ENCODE results near the gene TEAD1.
"Not testable (repeated sequence)": the region's sequence is repeated elsewhere in the genome, so short reads cannot be mapped to it uniquely, and the experiment has no call there.

Gene TEAD1

DNA sequence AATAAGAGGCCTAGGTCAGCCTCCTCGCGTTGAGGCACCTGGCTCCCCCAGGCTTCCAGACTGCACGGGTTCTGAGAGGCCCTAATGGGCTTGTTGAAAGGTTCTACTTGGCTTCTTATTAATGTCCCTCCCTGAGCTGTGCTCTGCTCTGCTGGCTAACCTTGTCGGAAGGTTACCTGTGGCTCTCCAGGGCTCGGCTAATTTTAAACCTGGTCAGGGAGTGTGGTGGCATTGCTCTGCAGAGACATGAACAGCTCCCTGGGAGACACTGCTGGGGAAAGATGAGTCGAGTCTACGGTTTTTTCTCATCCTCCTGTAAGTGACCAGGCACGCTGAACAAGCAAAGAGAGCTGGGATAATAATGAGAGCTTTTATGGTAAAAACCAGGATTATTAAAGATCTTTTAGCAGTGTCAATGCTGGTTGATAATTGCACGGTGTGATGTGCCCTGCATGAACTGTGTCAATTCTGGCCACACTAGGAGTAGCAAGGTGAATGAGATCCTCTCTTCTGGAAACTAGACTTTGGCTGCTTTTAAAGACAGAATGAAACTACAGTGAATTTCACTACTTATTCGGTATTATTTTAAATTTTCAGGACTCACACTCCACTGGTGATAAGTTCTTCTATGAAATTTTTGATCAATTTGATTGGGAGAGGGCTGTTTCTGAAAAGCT is 70.7 kb downstream of the TEAD1 start:
- DNase-seq: no peak

DNA sequence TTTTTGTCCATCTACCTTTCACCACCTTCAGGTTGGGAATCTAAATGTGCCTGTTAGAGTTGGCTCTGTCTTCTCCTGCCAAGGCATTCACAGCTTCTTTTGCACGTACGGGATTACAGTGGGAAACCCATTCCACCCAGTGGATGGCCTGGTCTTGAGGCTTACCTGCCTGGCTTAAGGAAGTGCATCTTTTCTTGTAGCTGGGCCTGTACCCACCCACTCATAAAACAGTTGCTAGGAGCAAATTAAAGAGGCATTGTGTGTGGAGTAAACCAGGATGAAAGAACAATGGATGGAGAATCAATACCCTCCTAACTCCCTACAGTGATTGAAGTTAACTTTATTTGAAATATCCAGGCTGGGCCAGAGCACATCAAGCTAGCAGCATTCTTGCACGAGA is 71.6 kb downstream of the TEAD1 start:
- no peak for DNase-seq

DNA sequence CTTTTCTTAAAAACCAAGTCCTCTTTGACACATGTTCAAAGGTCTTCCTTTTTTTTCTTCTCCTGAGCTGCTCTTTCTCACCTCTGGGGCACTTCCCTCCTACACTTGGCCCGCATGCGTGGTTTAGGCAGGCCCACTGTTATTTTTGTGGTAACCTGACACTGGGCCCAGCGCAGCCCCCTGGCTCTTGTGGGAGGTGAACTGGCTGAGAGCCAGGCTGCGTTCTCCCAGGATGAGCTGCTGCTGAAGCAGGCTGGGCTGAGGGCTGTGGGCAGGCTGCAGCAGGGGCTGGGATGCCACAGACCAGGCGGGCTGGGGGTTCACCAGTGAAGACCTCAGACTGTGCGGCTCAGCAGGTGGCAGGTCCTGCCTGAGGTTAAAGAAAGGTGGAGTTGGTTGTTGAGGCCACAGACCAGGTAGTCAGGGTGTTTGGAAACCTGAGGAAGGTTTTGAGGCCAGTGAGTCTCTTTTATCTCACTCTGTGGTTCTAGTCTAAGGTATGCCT is 72.4 kb downstream of the TEAD1 start:
- no peak for DNase-seq

DNA sequence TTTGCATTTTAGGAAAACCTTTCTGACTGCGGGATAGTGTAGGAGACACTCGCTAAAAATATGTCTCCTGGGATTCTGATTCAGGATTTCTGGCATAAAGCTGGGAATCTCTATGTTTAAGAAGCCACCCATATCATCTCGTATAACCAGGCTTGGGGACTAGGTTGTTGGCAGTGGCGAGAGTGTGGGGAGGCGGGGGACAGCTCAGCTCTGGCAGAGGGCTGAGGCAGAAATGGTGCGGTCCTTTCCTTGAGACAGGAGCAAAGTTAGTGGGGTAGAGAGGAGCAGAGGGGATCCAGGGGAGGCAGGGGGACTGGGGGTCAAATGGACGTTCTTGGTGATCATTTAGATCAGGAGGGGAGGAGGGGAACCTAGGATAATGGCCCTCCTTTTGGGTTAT is 74.3 kb downstream of the TEAD1 start:
- DNase-seq: no peak

DNA sequence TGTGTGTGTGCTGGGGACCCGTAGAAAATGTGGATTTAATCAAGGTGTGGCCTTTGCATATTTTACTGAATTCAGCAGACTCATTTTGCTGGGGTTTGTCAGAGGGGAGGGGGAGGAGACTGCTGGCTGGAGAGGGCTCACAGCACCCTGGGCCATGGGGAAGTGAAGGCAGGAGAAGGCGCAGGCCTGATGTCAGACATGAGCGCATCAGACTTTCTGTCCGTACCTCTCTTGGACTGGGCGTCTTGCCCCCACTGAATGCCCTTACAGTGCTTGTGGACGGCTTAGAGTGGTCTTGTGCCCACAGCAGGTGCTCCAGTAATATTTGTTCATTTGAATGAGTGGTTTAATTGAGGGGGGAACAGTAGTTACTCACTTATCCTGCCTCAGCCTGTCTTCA is 75.2 kb downstream of the TEAD1 start:
- no peak for DNase-seq

DNA sequence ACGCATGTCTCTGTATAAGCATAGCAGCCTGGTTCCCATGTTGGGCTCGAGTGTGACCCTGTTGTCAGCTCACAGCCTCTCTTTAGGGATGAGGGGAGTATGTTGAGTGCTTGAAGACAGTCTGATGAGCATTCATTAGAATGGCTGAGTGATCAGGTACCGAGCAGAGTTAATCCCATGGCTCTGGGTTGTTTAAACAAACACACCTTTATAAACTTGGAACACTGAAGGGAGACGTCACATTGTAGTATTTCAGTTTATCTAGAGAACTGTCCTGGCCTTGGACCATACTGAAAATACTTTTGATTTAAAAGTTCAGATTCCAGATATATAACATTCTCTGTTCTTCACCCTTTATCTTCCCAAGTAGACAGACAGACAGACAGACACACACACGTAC is 76.0 kb downstream of the TEAD1 start:
- no peak for DNase-seq

DNA sequence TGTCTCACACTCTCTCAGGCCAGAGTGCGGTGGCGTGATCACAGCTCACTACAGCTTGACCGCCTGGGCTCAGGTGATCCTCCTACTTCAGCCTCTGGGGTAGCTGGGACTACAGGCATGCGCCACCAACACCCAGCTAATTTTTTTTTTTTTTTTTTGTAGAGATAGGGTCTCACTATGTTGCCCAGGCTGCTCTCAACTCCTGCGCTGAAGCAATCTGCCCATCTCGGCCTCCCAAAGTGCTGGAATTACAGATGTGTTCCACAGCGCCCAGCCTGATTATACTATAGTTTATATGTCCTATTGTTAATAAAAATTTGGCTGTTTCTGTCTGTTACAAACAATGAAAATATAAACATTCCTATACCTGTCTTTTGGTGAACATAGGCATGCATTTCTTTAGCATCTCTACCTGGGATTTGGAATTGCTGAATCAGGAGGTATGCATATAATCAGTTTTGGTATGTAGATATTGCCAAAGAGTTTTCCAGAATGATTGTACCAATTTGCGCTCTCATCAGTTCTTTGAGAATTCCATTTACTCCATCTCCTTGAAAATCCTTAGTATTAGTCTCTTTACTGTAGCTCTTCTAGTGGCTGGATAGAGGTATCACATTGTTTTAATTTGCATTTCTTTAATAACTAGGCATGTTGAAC is 78.8 kb downstream of the TEAD1 start:
- DNase-seq: no peak

DNA sequence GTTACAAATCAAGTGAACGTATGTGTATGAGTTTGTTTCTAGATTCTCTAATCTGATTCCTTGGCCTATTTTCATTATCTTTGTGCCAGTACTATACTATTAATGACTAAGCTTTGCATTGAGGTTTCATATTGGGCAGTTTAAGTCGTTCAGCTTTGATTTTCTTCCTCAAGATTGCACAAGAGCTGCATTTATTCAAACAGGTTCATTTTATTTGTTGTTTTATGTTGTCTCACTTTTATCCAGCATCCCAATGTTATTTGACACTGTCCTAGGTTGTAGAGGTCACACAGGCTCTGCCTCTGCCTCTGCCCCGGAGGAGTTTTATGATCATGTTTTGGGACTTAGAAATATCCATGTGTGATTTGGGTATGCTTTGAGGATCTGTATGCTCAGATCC is 79.8 kb downstream of the TEAD1 start:
- DNase-seq: no peak

DNA sequence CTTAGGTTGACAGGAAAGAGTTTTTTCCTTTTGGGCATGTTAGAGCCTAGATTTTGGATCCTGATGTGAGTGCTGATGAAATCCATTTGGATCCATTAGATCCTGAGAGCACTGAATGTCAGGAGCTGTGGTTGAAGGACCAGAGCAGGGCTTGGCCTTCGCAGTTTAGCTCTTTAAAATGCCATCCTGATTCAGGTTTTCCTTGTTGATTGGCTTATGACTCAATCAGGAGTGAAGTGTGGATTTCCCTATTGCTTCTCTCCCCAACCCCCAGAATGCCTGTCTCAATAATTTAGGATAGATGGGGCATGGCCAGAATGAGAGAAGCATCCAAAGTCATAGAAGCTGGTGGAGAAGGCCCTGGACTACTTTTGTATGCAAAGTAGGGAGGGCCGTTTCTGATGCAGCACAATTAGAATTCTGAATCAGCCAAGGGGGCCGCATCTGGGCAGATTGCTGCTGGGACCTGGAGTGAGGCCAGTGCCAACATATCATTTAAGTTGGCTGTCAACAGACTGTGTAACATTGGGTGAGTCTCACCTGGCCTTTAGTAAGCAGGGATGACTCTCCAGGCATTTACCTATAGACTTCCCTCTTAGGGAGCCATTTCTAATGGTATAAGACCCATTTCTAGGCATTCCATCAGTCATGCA is 80.5 kb downstream of the TEAD1 start:
- DNase-seq: no peak

DNA sequence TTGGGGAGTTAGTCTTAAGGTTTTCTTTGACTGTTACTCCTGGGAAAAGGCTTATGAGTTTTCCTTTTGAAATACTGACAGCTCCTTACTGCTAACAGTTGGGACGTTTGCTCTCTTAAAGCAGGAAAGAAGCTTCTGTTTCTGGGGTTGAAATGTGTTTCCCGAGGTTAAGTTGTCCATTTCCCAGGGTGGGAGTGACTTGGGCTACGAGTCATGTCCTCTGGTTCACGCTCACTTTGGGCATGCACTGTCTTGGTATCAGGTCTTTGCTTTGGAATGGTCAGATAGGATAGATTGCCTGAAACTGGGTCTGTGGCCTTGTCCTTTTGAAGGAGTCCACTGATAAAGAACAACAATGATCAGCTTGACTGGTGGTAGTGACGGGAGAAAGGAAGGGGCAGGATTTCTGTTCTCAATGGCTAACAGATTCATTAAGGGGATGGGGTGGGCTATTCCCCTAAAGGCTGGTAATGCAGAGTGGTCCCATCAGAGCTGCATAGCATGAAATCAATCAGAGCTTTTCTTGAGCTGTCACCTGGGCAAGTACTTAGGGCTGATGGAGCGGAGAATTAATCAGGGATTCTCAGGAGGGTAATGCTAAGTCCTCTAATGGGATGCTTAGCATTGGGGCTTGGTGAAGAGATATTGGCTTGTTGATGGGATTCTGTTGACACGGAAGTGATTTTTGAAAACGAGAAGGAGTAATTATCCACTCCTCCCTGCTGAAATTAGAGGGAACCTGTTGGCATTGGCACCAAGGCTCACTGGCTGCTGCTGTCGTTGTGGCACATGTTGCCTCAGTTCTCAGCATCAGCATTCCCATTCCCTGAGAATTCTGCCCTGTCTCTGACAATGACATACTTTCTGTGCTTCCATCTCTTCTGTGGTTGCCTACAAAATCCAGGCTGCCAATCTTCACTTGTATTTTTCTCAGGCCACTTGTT is 81.6 kb downstream of the TEAD1 start:
- DNase-seq: no peak

DNA sequence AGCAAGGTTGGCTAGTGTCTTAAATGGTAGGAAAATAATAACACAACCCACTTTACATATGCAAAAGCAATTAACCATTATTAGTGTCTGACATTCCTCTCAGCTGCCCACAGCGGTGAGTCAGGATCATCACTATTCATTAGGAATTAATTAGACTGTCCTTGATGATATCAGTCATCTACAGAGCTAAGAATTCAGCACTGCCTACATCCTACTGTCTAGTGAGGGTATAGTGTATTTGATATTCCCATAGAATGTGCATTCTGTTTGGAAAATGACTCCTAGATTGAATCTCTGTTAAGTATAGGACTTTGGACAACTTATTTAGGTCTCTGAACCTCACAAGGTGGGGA is 82.2 kb downstream of the TEAD1 start:
- DNase-seq: no peak

DNA sequence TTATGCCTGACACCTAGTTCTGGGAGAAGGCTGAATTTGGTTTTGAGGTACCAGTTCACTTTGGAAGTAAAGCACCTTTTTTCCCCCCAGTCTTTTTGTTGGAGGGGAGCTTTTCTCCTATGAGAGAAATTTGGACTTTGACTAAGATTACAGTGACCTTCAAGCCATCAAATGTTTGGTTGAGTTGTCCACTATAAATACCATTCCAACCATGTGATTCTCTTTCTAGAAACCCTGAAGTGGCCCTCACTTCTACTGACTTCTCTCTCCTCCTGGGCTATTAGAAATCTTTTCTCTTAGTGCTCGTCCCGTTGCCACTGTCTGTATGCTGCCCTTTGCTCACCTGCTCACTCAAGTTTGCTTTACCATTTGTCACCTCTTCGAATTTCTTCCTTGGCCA is 82.6 kb downstream of the TEAD1 start:
- DNase-seq: no peak

DNA sequence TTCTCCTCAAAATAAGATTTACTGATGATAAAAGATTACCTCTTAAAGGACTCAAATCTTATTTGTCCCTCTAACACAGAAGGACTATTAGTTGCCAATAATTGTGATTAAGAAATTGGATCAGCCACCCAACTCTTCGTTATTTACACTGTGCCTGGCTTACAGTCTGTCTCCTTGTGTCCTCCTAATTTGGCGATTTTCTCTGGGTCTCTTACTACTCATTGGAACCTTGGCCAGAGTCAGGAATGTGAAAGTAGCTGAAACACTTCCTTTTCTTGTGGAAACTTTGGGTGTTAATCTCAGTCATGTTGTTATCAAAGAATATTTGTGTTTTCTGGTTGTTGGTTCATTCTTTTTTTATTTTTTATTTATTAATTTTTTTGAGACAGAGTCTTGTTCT is 83.2 kb downstream of the TEAD1 start:
- DNase-seq: no peak

DNA sequence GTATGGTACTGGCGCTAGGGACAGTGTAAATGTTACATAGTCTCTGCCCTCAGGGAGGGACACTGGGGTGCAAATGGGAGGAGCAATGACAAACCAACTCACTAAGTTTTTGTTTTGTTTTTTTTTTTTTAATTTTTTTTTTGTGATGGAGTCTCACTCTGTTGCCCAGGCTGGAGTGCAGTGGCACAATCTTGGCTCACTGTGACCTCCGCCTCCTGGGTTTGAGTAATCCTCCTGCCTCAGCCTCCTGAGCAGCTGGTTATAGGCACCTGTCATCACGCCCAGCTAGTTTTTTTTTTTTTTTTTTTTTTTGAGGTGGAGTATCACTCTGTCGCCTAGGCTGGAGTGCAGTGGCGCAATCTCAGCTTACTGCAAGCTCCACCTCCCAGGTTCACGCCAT is 83.9 kb downstream of the TEAD1 start:
- not testable (repeated sequence) for DNase-seq

DNA sequence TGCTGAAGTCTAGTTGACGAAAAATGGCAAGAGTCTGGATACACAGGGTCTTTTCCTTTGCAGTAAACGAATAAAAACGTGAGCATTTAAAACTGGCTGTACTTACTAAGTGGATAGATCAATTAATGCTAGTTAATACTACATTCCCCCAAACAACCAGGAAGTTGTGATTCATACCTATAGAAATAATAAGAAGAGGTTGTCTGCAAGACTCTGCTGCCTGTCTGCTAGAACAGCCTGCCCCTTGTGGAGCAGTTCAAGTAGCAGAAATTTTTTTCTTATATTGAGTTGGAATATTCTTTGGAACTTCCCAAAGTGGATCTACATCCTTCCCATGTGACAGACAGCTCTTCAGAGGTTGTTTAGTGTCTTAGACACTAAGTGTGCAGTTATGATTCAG is 86.8 kb downstream of the TEAD1 start:
- no peak for DNase-seq

DNA sequence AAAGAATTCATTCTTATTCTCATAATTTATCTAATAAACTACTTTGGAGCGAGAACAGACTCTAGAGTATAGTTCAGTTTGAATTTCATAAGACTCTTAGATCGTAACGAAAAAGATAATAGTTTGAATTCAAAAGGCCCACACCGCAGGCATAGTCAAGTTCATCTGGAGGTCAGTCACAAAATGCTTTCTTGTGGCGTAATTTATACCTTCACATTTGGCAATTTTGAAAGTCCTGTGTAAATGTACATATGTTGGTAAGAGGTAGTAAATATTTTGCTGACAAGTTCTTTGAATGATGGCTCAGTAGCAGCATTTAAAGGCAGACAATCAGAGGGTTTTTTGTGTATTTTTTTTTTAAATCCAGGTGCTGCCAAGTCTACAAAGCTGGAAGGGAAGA is 88.1 kb downstream of the TEAD1 start:
- no peak for DNase-seq

DNA sequence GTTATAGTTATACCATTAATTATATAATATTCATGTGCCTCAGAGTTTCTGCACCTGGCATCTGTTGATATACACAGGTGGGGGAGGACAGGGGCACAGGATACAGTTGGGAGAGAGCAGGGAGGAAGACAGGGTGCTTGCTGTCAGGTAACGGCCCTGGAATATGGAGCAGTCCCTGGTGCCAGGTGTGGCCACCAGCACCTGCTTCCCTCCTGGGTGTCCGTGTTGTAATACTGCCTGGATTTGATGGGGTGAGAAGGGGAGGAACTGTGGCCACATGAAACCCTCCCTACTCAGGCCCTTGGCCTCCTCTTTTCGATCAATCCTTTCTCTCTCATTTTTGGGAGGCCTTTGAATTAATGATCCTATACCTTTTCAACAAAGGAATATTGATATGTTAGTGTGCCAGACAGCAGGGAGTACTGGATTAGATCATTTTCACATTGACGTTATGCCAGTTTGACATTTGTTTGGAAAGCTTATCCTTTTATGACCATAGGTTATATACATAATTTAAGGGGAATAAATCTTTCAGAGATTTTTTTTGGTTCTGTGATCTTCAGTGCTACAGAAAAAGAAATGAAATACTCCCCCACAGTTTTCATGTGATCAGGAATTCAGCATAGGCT is 88.6 kb downstream of the TEAD1 start:
- DNase-seq: no peak

DNA sequence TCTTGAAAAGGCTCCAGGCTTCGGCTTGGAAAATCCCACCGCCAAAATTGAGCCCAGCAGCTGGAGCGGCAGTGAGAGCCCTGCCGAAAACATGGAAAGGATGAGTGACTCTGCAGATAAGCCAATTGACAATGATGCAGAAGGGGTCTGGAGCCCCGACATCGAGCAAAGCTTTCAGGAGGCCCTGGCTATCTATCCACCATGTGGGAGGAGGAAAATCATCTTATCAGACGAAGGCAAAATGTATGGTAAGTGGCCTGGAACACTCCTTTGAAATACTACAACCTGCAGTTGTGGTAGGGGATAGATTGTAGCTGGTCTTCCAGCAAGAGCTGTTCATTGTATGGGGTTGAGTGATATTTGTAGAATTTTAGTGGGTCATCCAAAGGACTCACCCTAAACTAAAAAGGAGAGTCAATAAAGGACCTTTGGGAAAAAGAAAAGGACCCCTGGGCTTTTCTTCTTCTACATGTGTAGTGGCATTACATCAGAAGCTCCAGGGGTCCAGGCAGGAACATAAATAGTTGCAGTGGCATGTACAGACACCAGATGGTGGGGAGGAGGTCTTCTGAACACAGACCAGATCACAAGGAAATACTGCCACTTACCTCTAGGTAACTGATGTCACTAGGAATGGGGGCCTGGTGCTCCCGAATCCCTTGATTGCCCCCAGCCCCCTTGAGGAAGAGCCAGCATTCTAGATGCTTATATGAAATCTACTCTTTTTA is 90.1 kb downstream of the TEAD1 start:
- no peak for DNase-seq

DNA sequence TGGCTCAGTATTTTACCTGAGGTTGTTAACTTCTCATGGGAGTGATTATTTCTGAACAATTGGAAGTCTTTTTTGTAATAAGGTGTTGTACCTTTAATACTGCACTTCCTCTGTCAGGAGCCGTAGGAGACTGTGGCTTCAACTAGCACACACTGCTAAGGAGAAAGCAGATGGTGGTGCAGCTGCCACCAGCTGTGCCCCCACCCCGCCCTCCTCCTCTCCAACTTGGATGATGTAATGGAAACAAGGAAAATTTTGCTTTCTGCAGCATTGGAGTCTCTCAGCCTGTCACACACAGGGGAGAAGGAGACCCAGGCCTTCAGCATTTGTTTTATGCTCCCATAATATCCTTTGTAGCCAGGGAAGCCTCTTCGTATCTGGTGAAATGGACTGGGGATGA is 91.2 kb downstream of the TEAD1 start:
- DNase-seq: no peak

DNA sequence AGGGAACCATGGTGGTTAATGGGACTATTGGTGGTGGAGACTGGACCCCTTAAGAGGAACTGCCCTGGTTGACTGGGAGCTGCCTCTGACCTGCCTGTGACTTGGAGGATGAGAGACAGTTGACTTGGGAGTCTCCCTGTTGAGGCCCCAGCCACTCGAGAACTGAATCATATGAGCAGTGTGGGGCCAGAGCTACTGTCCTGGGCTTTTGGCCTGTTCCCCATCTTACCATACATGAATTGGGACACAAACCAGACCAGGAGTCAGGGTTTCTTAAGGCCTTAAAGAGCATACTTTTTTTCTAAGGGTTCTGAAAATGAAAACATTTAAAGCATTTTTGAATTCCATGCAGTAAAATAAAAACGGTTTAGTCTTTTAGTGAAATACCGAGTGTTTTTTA is 92.8 kb downstream of the TEAD1 start:
- DNase-seq: no peak

DNA sequence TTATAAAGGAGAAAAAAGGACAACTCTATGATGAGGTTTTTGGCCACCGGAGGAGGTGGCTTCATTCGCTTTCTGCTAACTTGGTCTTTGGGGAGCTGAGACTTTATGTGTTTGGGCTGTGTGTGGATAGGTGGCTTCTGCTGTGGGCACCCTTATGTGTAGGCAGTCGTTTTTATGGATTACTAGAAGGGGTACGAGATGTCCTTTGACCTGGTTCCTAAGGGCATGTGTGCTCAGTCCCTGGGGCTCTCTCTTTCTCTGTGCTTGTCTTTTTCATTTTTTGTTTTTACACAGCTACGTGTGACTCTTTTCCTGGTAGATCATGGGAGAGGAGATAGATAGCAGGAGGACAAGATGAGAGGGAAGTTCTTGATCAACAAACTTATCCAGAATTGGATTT is 93.4 kb downstream of the TEAD1 start:
- no peak for DNase-seq

All from CD4-positive, alpha-beta T cell treated with Interleukin-17A for 1 hour (primary cell).